ENCODE data around the gene RABAC1. TPM values are rescaled to one million over a fixed set of nuclear protein-coding genes. Genes with fewer than 3 reads are reported as not detected.

Gene RABAC1
- total RNA-seq, 1 donor from 2014 or later: 360 TPM

- intact Hi-C loops (cut with DNase I): no loop called here
- Histone ChIP-seq H3K9me3 (no peaks in the 10 kb centered on the region), H3K36me3 (no peaks in the 10 kb centered on the region), H3K4me1 (peaks cover 0 to 9% of the 10 kb centered on the region in 2 donors), H3K27me3 (peaks cover 42% of the 10 kb centered on the region), H3K4me3 (no peak overlapping the region), H3K27ac (no peak overlapping the region)
- no peak for TF ChIP-seq CTCF (IDR thresholded peaks at IDR 0.05)
- DNase-seq (ENCODE audit: low spot score in 2 of 2): no peak
Observed at GRCh38 chr19:41932720-41933332, 26.3 kb downstream of the RABAC1 start.

GRCh38 chr19:41932259-41932719 is 26.8 kb downstream of the RABAC1 start:
- no peak for DNase-seq (ENCODE audit: low spot score in 2 of 2)
- peaks cover 47% of the 10 kb centered on the region for H3K27me3 ChIP-seq
- peaks cover 0 to 11% of the 10 kb centered on the region in 2 donors for H3K4me1 ChIP-seq
- intact Hi-C loops (cut with DNase I): no loop called here
- no peak overlapping the region for H3K27ac ChIP-seq
- TF ChIP-seq CTCF (IDR thresholded peaks at IDR 0.05): no peak
- H3K9me3 ChIP-seq: no peaks in the 10 kb centered on the region
- H3K36me3 ChIP-seq: no peaks in the 10 kb centered on the region
- no peak overlapping the region for H3K4me3 ChIP-seq

GRCh38 chr19:41930926-41931592 is 28.1 kb downstream of the RABAC1 start:
- Histone ChIP-seq H3K36me3 (no peaks in the 10 kb centered on the region), H3K4me3 (no peak overlapping the region), H3K27ac (no peak overlapping the region), H3K4me1 (peaks cover 0 to 11% of the 10 kb centered on the region in 2 donors), H3K9me3 (no peaks in the 10 kb centered on the region), H3K27me3 (peaks cover 47% of the 10 kb centered on the region)
- intact Hi-C loops (cut with DNase I): no loop called here
- TF ChIP-seq CTCF (IDR thresholded peaks at IDR 0.05): no peak
- DNase-seq (ENCODE audit: low spot score in 2 of 2): no peak

GRCh38 chr19:41930322-41930722 is 28.8 kb downstream of the RABAC1 start:
- no peak for TF ChIP-seq CTCF (IDR thresholded peaks at IDR 0.05)
- no peak overlapping the region for H3K4me3 ChIP-seq
- H3K4me1 ChIP-seq: peaks cover 0 to 11% of the 10 kb centered on the region in 2 donors
- DNase-seq (ENCODE audit: low spot score in 2 of 2): no peak
- no peak overlapping the region for H3K27ac ChIP-seq
- no peaks in the 10 kb centered on the region for H3K9me3 ChIP-seq
- intact Hi-C loops (cut with DNase I): no loop called here
- peaks cover 47% of the 10 kb centered on the region for H3K27me3 ChIP-seq
- no peaks in the 10 kb centered on the region for H3K36me3 ChIP-seq

GRCh38 chr19:41929536-41930071 is 29.5 kb downstream of the RABAC1 start:
- no peaks in the 10 kb centered on the region for H3K36me3 ChIP-seq
- DNase-seq (ENCODE audit: low spot score in 2 of 2): no peak
- H3K4me1 ChIP-seq: peaks cover 0 to 11% of the 10 kb centered on the region in 2 donors
- peaks cover 47% of the 10 kb centered on the region for H3K27me3 ChIP-seq
- TF ChIP-seq CTCF (IDR thresholded peaks at IDR 0.05): no peak
- no peak overlapping the region for H3K4me3 ChIP-seq
- intact Hi-C loops (cut with DNase I): no loop called here
- H3K9me3 ChIP-seq: no peaks in the 10 kb centered on the region
- H3K27ac ChIP-seq: no peak overlapping the region

Measured in ascending aorta (tissue), 2 donors.